ENCODE measurements around the gene CUL3. TPM values are rescaled to one million over a fixed set of nuclear protein-coding genes. Genes with fewer than 3 reads are reported as not detected.

Gene CUL3
- total RNA-seq, 1 experiment from 2014 or later, result 114 TPM

DNA sequence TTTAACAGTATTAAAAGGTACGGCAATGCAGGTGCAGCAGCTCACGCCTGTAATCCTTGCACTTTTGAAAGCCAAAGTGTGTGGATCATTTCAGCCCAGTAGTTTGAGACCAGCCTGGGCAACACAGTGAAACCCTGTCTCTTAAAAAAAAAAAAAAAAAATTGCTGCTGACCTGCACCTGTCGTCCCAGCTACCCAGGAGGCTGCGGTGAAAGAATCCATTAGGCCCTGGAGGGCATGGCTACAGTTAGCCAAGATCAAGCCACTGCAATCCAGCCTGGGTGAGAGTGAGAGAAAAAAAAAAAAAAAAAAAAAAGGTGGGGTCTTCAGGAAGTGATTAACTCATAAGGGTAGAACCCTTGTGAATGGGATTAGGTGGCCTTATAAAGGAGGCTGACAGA is 12.8 kb downstream of the CUL3 start:
- peaks cover 5% of the 10 kb centered on the region for H3K79me1 ChIP-seq (ENCODE audit: insufficient read depth, low read depth, low read length, poor library complexity, severe bottlenecking)
- no peak overlapping the region for H2BK12ac ChIP-seq (ENCODE audit: insufficient read length, low read depth, low read length)
- no peaks in the 10 kb centered on the region for H3K9me3 ChIP-seq (ENCODE audit: control insufficient read depth, low read depth, low read length)
- WGBS (ENCODE audit: extremely low coverage, insufficient read length, low lambda C conversion rate), result no CpG with 5 or more reads among the region's 4 CpGs
- H2BK20ac ChIP-seq (ENCODE audit: low read depth, low read length, poor library complexity, severe bottlenecking), result no peak overlapping the region
- H3K18ac ChIP-seq (ENCODE audit: insufficient read length, low read depth, low read length), result no peak overlapping the region
- no peaks in the 10 kb centered on the region; a peak in 2 of 5 replicates for H3K9me3 Mint-ChIP-seq
- H2BK15ac ChIP-seq (ENCODE audit: low read depth, low read length), result no peak overlapping the region
- no peak overlapping the region for H4K8ac ChIP-seq (replicated peaks; ENCODE audit: insufficient read length, low read depth, low read length)
- H3K4me1 ChIP-seq (ENCODE audit: insufficient read depth, low read length), result peaks cover 11% of the 10 kb centered on the region; the same call in 1 of the 2 replicates
- H2AK5ac ChIP-seq (ENCODE audit: insufficient read length, low read length), result no peak overlapping the region
- no peaks in the 10 kb centered on the region for H3K27me3 Mint-ChIP-seq (ENCODE audit: low read depth)
- H2BK5ac ChIP-seq (ENCODE audit: insufficient read length, low read length), result no peak overlapping the region
- H4K5ac ChIP-seq (ENCODE audit: insufficient read length, low read depth, low read length), result no peak overlapping the region
- H2BK120ac ChIP-seq (ENCODE audit: low read depth, low read length, poor library complexity, severe bottlenecking), result no peak overlapping the region
- no peak for DNase-seq
- no peak overlapping the region for H3K4me2 ChIP-seq (ENCODE audit: insufficient read depth, insufficient read length, low read length)
- peaks cover 0 to 6% (median 4%) of the 10 kb centered on the region in 3 experiments; a peak in 4 of 7 replicates for H3K36me3 Mint-ChIP-seq (ENCODE audit: insufficient read depth in 1 of 3, low read depth in 3 of 3)
- peaks cover 41% of the 10 kb centered on the region; the same call in 1 of the 2 replicates for H3K79me2 ChIP-seq (ENCODE audit: insufficient read depth, low read length)
- no peak overlapping the region for H3K27ac ChIP-seq (ENCODE audit: insufficient read length, low read depth, low read length)
- no peak overlapping the region for H3K14ac ChIP-seq (ENCODE audit: insufficient read depth, low read length)
- H4K20me1 ChIP-seq (ENCODE audit: control insufficient read depth, insufficient read depth, insufficient read length), result no peaks in the 10 kb centered on the region
- no peak overlapping the region for H2AFZ ChIP-seq (ENCODE audit: low read length)
- H3K4me1 Mint-ChIP-seq, result peaks cover 68 to 69% of the 10 kb centered on the region in 2 experiments
- H3K23ac ChIP-seq (ENCODE audit: insufficient read length, low read depth, low read length), result no peak overlapping the region
- H3K56ac ChIP-seq (ENCODE audit: insufficient read length, low read depth, low read length), result no peak overlapping the region
- no peaks in the 10 kb centered on the region for H3K23me2 ChIP-seq (ENCODE audit: insufficient read length, low read depth, low read length, poor library complexity, severe bottlenecking)
- no peak overlapping the region for H3T11ph ChIP-seq (ENCODE audit: low read length)
- no peak overlapping the region for H4K91ac ChIP-seq (ENCODE audit: insufficient read length, low read depth, low read length)
- no peaks in the 10 kb centered on the region for H3K27me3 ChIP-seq (ENCODE audit: insufficient read depth, low read length)
- no peak overlapping the region for H3K4ac ChIP-seq (ENCODE audit: low read depth, low read length)
- no peak overlapping the region for H3K9ac ChIP-seq (ENCODE audit: extremely low read depth, insufficient read length, low read length)
- TF ChIP-seq, protein P1, sequence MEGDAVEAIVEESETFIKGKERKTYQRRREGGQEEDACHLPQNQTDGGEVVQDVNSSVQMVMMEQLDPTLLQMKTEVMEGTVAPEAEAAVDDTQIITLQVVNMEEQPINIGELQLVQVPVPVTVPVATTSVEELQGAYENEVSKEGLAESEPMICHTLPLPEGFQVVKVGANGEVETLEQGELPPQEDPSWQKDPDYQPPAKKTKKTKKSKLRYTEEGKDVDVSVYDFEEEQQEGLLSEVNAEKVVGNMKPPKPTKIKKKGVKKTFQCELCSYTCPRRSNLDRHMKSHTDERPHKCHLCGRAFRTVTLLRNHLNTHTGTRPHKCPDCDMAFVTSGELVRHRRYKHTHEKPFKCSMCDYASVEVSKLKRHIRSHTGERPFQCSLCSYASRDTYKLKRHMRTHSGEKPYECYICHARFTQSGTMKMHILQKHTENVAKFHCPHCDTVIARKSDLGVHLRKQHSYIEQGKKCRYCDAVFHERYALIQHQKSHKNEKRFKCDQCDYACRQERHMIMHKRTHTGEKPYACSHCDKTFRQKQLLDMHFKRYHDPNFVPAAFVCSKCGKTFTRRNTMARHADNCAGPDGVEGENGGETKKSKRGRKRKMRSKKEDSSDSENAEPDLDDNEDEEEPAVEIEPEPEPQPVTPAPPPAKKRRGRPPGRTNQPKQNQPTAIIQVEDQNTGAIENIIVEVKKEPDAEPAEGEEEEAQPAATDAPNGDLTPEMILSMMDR (conservative IDR thresholded peaks at IDR 0.05), result no peak
- H3K4me3 Mint-ChIP-seq, result 0 out of 5 replicates have a peak overlapping the region, but pooled peaks of 1 of the 2 experiments have one; percentile 22
- H3K27ac Mint-ChIP-seq, result peak overlapping the region in 1 of 3 experiments; percentile 56; a peak in 2 of 7 replicates

Data from H9 (cell line).